HK-2 (cell line): ENCODE data around the gene ORM2.
A peak's percentile ranks its signal among the peaks of the same experiment; 100 is the strongest.
"Not testable (repeated sequence)": the region's sequence is repeated elsewhere in the genome, so short reads cannot be mapped to it uniquely, and the experiment has no call there.

Experiments
- DNase-seq: peaks from one replicate; pipeline ENCODE4 v3.0.0-alpha.2; 2018; ENCODE audit not compliant: unreplicated experiment

The ORM2 gene

DNA sequence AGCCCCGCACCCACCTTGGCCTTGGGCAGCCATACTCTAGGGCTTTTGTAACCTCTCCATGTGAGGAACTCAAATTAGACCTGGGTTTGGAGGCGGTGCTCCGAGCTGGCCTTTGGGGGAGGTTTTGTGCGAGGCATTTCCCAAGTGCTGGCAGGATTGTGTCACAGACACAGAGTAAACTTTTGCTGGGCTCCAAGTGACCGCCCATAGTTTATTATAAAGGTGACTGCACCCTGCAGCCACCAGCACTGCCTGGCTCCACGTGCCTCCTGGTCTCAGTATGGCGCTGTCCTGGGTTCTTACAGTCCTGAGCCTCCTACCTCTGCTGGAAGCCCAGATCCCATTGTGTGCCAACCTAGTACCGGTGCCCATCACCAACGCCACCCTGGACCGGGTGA is at the start of gene ORM2:
Gene ORM2 (plus strand): TSS at position 245 of the 398 bp plus-strand sequence. CDS start 36 bp downstream, at position 281.
- not testable (repeated sequence) for DNase-seq

DNA sequence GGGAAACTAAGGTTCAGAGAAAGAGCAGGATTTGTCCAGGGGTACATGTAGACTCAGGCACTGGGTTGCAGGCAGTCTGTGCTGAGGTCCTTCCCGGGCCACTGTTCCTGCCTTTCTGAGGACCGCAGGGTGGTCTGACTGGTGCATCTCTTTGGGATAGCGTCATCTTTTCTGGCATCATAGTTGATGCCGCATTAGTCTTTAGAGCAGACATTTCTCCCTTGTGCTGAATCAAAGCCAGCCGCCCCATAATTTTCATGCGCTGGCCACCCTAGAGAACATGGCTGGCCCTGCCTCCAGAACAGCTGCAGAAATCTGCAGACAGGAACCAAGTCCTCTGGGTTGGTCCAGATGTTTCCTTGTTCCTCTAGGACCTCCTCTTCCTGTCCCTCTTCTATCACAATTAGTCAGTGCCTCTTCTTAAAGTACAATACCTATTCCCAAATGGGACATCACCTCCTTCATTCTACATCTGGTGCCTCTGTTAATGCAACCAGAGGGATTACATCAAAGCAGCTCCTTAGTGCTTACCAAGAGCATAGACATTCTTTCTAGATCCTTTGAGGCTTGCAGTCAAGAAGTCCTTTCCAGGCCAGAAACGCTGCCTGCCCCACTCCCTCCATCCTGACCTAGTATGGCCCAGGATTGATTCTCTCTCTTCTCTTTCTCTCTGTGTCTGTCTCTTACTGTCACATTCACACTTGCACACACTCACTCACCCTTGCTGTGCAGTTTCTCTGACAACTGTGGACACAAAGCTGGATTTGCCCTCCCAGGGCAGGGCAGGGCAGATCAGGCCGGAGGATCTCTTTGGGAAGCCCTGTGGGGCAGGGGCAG is 48.8 kb upstream of the ORM2 start:
- DNase-seq: no peak

DNA sequence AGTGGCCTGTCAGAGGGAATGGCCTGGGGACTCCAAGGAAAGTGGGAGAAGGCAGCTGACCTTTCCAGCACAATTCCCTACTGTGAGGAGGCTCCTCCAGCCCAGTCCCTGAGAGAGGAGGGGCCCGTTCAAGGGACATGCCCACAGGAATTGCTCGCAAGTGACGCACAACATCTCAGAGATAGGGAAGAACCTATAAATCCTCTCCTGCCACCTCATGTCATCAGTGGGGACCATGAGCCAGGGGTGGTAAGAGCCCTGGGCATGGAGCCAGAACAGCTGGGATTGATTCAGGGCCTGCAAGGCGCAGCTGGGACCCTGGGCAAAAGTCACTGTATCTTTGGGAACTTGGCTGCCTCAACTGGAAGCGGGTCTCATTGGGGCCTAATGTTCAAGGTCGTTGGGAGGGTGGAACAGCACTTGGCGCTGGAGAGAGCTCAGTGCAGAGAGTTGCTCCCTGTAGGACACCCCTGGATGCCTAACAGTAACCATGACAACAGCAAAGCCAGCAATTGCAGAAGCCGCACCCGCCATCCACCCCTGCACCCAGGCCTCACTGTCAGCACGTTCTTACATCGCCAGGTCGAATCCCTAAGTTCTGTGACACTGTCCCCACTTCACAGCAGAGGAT is 48.1 kb upstream of the ORM2 start:
- no peak for DNase-seq

DNA sequence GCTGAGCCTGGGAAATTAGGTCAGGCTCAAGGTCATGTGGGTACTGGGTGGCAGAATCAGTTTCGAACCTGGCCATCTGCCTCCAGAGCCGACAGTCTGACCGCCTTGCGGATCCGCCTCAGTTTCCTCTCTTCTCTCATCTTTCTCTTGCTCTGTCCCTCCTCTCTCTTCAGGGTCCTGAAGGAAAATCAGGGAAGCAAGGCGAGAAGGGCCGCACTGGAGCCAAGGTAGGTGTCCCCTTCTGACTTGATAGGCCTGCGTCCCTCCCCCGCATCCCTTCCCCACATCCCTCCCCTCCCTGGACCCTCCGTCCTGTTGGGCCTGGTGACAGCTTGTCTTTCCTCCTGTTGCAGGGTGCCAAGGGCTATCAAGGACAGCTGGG is 47.6 kb upstream of the ORM2 start:
- no peak for DNase-seq

DNA sequence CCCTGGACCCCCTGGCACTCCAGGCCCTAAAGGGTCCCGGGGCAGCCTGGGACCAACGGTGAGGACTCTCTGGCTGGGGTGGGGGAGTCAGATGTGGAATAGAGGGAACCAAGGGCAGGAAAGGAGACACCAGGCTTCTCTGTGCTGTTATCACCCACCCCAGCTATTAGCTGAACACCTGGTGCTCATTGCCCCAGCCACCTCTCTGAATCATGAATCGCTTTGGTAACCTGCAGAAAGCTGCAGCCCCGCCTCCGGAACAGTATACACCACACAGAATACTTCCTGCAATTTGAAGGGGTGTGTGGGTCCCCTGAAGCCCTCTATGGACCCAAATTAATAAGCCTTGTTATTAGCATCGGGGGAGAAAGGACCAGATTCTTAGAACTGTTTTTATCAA is 47.2 kb upstream of the ORM2 start:
- no peak for DNase-seq

DNA sequence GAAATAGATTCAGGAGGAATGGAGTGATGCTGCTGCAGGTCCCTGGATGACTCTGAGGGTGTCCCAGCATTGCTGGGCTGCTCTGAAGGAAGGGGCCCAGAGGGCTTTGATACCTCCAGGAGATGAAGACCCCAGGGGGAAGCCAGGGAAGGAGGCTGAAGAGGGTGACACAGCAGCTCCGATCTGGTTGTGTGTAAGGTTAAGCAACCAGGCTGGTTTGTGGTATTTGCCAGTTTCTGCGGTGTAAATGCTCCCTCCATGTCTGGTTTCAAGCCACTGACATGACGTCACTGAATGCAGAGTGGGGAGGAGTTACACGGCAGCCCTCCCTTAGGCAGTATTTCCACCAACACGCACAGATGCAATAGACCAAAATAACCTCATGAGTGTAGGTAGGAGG is 46.7 kb upstream of the ORM2 start:
- no peak for DNase-seq

DNA sequence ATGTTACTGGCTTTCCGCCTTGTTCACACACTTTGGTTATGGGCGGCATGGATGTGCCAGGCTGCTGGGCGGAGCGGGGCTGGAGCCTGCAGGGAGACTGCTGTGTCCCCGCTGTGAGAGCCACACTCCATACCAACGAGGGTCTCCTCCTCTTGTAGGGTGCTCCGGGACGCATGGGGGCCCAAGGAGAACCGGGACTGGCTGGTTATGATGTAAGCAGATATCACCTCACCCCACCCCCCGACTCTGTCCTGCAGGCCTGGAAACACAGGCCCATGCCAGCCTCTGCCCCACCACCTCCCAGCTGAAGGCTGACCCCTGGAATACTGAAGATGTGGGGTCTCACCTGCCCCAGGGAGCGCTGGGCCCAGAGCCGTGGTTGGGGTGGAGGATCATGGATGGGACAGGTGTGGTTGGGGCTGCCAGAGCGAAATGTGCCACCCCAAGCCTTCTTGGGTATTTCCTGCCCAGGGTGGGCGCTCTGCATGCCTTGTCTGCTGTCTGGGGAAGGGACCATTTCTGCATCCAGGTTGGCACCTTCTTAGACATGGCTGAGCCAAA is 46.0 kb upstream of the ORM2 start:
- DNase-seq: no peak

DNA sequence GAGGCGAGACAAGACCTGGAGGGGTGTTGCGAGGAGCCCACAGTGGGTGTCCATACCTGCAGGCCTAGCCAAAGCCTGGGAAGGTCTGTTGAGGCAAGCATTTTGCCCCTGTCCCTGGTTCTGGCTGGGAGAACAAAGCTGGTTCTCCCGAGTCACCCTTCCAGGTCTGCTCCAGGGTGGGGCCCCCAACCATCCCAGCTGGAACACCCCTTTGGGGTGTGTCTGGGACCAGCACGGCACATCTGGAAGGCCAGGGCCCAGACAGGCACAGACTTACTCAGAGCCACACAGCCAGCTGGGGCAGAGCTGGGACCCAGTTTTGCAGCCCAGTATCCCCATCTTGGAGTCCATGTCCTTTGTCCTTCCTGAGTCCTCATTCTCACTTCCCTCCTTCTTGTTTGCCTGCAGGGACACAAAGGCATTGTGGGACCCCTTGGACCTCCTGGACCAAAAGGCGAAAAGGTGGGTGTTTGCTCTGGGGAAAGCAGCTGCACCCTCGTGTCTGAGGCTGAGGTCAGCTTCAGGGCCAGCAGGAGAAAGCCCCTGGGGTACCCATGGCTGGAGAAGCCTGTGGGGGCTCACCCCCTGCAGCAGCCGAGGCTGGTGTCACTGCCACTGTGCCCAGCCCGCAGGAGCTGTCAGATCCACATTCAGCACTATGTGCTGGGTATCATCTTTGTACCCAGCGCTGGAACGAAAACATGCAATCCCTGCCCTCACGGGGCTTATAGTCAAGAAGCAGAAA is 45.2 kb upstream of the ORM2 start:
- no peak for DNase-seq

DNA sequence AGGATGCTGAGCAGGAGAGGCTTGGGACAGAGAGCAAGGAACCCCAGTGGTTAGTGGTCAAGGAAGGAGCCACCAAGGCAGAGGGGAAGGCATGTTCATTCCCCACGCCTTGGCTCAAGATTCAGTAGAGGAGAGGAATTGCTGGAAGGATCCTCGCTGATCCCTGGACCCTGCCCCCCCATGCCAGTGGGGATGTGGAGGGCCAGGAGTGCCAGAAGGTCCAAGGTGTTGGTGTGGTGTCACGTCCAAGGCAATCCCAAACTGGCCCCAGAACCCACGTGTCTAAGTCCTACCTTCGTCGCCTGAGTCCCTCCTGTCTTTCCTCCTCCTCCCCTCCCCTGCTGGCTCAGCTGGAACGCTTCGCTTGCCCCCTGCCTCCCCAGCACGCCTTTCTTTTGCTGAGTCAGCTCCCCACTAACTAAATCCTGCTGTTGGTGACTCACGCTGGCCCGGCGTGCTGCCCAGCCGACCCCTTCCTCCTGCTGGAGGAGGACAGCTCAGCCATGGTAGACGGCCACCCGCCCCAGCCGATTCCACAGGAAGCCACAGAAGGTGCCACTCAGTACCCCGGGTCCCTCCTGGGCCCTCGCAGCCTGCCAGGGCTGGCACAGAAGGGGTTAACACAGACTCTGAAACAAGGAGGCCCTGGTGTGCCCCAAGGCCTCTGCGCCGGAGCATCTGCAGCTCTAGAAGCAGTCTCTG is 44.4 kb upstream of the ORM2 start:
- DNase-seq: peak; percentile 92

DNA sequence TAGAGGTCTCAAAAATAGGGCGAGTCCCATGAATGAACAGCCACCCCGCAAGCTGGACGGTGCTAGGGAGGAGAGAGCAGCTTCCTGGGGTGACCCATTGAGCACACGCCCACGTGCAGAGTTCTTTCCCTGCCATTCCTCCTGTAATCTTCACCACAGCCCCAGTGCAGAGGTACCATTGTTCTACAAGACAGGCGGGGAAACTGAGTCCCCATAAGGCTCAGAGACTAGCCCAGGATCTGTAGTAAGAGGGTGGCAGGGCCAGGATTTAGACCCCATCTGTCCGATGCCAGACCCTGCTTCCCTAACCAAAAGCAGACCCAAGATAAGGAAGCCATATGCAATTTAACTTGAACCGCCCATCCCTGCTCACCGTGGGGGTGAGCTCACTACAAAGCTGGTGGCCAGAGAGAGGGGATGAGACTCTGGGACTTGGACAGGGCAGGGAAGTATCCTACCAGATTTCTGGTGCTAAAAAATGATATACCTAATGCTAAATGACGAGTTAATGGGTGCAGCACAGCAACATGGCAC is 43.5 kb upstream of the ORM2 start:
- no peak for DNase-seq

DNA sequence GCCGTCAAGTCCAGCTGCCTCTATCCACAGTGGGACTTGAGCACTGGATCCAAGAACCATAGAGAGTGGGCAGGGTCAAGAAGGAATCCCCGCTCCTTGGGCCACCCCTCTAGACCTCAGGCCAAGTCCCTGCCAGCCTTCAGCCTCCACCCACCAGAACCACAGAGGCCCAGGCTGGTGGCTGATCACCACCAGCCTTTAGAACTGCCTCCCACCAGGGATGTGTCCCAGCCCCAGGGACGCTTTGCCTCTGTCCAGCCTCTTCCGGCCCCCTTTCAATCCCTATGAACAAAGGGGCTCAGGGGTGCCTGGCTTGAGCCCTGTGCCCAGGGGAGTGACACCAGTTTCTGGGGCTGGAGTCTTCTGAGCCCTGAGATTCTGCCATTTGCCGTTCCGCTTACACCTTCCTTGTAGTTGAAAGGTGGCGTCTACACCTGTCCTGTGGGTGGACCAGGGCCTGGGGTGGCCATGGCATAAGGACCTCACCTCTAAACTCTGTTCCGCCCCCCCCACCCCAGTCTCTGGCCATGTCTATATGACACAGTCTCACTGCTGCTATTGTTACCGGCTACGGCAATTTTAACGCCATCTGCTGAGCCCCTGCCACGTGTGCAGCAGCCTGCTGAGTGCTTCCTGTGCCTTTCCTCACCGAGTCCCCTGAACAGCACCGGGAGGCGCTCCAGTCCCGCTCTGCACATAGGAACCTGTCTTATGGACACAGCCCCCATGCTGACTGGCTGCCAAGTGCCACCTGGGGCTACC is 42.5 kb upstream of the ORM2 start:
- no peak for DNase-seq

DNA sequence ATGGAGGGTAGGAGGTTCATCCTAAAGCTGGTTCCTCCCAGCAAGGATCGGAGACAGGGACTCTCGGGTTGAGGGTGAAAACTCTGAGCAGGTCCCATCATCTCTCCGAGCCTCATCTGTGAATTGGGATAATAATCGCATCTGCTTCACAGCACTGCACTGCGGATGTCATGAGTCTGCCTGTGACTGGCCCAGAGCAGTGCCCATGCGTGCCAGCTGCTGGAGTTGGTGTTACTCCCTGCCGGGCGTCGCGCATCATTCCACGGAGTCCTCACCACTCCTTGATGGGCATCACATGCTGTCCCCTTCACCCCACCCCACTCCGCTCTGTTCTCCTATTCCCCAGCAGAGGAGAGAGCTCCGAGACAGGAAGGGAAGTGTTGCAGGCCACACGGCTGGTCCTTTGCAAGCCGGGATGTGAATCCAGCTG is 41.9 kb upstream of the ORM2 start:
- no peak for DNase-seq

DNA sequence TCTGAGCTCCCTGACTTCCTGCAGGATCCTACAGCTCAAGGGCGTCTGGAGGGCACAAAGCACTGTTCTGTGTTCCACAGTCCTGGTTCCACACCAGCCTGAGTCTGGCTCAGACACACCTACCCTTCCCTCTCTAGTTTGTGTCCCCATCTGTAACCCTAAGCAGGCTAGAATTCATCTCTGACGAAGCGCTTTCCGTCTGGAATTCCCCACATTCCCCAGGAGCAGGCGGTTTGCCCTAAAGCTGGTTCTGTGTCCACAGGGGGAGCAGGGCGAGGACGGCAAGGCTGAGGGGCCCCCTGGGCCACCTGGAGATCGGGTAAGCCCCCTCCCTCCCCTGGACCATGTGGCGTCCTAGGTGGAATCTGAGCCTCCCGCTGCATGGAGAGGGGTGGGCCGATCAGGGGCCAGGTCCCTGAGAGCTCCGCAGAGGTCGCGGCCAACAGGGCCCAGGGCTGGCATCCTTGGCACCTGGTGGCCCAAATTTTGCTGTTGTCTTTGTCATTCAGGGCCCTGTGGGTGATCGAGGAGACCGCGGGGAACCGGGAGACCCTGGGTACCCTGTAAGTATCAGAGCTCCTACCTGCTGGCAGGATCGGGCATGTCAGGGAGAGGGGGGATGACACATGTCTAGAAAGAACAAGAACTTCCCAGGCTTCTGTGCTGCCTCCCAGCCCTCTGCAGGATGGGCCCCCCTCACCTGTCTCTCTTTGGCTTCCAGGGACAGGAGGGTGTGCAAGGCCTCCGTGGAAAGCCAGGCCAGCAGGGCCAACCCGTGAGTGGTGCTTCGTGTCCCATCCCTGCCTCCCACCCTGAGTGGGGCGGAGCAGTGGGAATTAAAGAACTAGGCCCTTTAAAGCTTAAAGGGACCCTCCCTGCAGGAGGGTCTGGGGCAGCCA is 41.2 kb upstream of the ORM2 start:
- DNase-seq: peak; percentile 75

DNA sequence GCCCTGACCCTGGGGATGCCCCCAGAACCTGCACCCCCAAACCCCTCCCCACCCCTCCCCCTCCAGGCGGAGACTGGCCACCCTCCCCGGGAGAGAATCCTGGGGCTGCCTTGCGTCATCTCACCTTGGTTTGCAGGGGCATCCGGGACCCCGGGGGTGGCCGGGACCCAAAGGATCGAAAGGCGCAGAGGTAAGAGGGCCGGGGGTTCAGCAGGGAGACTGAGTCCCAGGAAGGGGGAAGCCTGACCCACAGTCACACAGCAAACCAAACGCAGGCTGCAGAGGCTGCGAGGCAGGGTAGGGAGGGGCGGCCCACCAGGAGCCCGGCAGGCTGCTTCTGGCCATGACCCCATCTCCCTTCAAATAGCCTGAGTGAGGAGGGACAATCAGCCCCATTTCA is 40.6 kb upstream of the ORM2 start:
- DNase-seq: no peak

DNA sequence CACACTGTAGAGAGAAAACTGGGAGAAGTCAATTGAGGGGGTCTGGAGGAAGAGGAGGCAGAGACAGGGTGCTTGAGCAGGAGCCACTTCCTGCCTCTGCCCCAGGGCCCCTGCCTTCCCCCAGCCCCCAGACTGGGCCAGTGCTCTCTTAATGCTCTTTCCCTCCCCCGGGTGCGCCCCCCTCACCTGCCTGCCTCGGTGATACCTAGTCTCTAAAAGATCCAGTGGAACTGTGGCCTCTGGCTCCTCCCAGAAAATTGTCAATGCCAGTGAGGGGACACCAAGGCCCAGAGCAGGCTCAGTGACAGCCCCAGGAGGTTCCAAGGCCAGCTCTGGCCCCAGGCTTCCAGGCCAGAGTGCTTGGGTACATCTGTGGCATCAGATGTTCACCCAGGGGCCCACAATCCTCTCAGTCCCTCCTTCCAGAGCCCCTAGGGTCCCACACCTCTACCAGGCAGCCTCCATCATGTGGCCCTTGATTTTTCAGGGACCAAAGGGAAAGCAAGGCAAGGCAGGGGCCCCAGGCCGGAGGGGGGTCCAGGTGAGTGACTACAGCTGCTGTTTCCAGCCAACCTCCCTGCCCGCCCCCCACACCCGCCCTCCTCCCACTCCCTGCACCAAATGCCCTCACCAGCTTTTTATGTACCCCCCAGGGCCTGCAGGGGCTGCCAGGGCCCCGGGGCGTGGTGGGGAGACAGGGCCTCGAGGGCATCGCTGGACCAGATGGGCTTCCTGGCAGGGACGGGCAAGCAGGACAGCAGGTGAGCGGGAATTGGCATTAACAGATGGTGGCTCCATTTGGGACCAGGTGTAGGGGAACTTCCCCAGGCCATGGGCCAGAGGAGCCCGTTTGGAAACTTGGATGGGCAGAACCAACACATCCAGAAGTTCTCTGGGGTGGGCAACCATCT is 39.8 kb upstream of the ORM2 start:
- DNase-seq: no peak

DNA sequence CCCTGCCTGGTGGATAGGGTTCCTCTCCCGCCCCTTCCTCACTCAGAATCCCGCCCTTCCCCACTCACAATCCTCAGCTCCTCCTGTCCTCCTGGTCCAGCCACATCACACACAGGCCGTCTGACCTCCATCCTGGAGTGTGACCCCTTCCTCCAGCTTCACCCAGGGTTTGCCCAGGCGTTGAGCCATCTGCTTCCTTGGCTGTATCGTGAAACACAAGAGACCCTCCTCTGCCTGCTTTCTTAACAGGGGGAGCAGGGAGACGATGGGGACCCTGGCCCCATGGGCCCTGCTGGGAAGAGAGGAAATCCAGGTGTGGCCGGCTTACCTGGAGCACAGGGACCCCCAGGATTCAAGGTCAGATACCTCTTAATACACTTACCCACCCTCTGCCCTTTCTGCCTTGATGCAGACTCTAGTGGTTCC is 39.1 kb upstream of the ORM2 start:
- DNase-seq: no peak

DNA sequence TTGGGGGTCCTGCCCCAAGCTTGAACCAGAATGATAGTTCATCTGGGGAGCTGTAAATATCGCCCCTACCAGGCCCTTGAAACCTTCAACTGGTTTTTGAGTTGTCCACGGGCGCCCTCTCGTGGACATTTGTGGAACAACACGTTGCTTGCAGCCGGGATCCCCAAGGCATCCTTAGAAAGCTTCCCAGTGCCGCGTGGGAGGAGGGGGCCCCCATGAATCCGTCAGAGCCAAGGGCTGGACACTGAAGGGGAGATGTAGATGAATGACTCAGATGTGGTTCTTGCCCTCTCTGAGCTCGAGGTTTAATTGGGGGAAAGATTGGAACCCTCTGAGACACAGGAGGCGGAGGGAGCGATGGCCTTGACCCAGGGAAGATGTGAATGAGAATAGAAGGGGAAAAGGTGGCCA is 38.6 kb upstream of the ORM2 start:
- DNase-seq: peak; percentile 85

DNA sequence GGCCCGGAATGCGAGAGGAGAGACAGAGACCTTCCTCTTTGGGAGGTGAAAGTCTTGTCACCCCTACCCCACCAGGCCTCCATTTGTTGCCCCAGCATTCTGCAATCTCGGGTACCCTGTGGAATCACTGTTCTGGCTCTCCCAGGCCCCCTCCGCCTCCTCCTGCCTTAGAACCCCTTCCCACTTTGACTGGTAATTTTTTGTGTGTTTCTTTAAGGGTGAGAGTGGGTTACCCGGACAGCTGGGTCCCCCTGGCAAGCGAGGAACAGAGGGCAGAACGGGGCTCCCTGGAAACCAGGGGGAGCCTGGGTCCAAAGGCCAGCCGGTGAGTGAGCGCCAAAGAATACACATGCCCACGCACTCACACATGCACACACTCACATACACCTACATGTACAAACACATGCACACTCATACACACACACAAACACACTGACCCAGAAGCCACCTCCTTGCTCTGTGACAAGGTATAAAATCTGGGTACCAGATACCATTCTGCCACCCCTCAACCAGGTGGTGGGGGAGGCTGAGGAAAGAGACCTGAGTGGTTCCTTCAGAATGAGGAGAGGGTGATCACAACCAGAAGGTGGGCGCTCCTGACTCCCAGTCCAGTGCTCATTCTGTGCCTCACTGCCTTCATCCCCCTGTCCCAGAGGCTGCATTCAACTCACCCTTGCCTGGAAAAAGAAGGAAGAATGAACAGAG is 37.6 kb upstream of the ORM2 start:
- no peak for DNase-seq
